Medulla oblongata (tissue), 1 donor: ENCODE data around the gene TRAPPC11.
A peak's percentile ranks its signal among the peaks of the same experiment; 100 is the strongest.

Experiments
- DNase-seq: peaks from one replicate; pipeline ENCODE4 v3.0.0-alpha.2; 2015; ENCODE audit errors: extremely low spot score

The TRAPPC11 gene

DNA sequence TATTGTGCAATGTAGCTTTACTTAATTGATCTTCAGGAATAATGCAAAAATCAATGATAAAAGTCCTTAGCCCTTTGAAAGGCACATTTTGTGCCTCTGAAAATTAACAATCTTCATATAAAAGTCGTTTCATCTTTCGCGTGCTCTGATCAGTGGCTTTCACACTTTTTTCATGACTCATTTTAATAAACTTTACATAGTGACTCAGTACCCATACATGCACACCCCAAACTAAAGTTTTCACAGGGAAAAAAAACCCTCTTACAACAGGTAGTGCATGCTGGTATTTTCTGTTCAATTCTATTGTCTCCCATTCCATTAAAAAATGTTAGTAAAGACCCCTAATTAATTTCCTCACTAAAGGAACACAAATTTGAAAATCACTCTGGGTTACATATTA is 21.6 kb upstream of the TRAPPC11 start:
- DNase-seq: no peak

DNA sequence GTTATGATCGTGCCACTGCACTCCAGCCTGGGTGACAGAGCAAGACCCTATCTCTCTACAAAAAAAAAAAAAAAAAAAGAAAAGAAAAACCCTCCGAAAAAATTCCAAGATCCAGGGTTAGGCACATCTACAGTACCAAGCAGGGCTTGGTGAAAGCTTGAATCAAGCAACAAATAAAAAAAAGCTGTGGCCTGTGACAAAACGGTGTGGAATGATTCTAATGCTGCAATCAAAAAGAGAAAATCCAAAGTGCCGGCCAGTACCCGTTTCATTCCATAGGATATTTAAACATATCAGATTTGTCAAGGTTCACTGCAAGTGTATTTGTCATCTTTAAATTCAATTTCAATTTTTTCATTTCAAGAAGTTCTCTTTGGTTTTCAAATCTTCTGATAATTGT is 20.7 kb upstream of the TRAPPC11 start:
- DNase-seq: no peak

DNA sequence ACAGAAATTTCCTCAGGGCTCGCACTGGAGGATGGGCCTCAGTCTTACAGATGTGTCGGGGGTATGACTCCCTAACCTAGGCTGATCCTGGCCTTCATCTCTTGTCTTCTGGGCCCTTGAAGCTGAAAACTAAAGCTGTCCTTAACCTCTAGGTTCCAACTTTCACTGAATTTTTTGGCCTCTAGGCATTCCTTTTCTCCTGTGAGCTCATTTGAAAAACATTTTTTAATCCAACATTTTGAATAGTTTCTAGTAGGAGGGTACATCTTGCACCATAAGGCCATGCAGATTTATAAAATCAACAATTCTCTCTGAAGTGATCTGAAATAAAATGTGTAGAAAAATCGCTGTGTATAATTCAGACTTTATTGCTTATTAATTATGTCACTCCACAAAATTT is 19.8 kb upstream of the TRAPPC11 start:
- no peak for DNase-seq

GRCh38 chr4:183645326-183645725 is 13.8 kb upstream of the TRAPPC11 start:
- DNase-seq: no peak

DNA sequence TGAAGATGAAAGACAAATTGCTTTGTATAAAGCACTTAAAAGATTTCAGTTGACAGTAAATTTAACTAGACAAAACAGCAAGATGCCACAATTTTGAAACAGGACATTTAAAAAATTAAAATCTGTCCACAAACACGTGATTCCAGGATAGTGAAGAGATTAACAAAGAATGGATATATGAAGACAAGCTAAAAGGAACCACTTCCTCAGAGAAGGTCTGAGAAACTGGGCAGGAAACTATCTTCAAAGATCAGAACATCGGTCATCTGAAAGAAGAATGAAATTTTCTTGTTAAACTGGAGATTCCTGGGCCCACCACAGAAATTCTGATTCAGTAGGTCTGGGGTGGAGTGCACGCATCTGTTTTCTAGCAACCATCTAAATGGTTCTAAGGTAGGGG is 1.5 kb upstream of the TRAPPC11 start:
- DNase-seq: no peak

GRCh38 chr4:183658362-183659028 is 598 bp upstream of the TRAPPC11 start:
- peak; percentile 18 for DNase-seq

- DNase-seq: no peak
Measured at GRCh38 chr4:183659872-183660242, 764 bp downstream of the TRAPPC11 start.

- no peak for DNase-seq
Measured at GRCh38 chr4:183666088-183666487, 7.0 kb downstream of the TRAPPC11 start.

GRCh38 chr4:183670251-183670650 is 11.2 kb downstream of the TRAPPC11 start:
- no peak for DNase-seq

DNA sequence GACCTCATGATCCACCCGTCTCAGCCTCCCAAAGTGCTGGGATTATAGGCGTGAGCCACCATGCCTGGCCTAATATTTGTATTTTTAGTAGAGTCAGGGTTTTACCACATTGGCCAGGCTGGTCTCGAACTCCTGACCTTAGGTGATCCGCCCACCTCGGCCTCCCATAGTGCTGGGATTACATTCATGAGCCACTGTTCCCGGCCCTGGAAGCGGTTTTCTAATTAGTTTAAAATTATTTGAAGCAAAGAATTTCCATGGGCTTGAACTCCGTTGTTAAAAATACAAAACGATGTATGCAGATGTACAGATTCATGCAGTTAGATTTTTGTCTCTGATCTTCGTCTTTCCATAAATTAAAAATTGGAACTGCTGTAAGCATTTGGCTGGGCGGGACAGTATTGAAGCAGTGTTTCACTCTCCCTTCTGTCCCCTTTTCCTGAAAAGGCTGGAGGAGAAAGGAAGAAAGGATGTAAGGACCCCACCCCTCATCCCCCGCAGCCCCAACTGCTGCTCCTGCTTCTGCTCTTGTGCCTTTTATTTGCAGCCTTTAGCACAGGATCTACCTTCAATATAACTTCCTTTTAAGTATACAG is 12.0 kb downstream of the TRAPPC11 start:
- no peak for DNase-seq

DNA sequence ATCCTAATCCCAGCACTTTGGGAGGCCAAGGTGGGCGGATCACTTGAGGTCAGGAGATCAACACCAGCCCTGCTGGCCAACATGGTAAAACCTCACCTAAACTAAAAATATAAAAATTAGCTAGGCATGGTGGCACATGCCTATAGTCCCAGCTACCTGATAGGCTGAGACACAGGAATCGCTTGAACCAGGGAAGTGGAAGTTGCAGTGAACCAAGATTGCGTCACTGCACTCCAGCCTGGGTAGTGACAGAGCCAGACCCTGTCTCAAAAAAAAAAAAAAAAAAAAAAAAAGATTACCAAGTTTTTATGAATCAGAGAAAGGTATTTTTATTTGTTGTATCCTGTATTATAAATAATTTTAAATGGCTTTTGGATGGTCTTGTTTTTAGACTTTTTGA is 15.1 kb downstream of the TRAPPC11 start:
- DNase-seq: no peak

- DNase-seq: no peak
Measured at GRCh38 chr4:183675625-183676024, 16.5 kb downstream of the TRAPPC11 start.

DNA sequence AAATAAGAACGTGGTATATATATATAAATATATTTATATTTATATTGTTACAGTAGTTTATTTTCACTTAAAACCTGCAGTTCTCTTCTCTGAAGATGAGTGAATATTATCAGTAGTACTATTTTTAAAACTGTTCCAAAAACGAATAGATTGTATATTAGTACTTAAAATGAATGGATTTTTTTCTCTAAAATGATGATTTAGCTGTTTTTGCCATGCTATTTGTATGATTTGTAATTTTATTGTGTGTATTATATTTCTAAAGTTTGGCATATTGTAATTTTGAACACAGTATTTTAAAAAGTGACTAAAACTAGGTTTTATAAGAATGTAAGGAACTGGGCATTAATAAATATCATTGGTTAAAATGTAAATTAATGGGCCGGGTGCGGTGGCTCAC is 22.0 kb downstream of the TRAPPC11 start:
- DNase-seq: no peak

- no peak for DNase-seq
Measured at GRCh38 chr4:183686461-183686860, 27.4 kb downstream of the TRAPPC11 start.

GRCh38 chr4:183688216-183688615 is 29.1 kb downstream of the TRAPPC11 start:
- DNase-seq: no peak

DNA sequence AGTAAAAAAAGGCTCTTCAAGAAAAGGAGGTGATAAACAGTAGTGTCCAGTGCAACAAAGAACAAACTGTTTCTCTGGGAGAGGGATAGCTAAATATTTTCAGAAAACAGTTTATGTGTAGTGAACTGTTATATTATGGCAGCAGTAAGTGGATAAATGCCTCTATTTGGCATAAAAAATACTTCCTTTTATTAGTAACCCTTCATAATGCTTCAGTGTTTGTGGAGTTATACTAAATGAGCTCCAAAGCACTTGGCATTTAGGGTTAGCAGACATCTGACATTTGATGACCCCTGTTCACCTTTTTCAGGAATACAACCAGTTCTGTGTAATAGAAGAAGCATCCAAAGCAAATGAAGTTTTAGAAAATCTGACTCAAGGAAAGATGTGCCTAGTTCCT is 31.9 kb downstream of the TRAPPC11 start:
- DNase-seq: no peak

DNA sequence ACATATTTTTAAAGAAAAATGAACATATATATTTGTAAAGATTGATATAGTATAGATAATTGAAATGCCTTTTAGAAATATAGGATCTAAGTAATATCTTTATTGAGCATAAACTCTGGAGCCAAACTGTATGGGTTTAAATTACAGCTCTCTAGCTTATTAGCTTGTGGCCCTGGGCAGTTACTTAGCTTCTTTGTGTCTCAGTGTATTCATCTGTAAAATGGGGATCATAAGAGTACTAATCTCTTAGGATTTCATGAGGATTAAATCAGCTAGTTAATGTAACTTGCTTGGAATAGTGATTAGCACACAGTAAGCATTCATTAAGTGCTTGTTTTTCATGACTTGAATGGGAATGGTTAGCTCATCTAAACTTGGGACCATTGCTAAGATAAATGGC is 32.8 kb downstream of the TRAPPC11 start:
- DNase-seq: no peak

DNA sequence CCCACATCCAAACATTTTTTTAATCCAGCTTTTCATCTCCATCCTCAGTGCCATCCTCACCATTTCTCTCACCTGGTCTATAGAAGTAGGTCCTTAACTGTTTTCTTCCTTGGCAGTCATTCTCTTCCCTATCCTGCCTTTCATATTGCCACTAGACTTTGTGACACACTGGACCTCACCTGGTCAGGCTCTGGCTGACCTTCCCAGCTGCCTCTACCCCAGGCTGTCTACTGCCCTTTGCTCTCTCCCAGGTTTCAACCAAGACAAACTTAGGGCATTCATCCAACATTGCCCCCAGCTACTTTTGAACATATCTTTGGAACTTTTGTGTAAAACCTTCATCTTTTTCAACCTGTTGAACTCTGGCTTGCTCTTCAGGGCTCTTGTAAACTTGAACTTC is 39.8 kb downstream of the TRAPPC11 start:
- DNase-seq: no peak

- no peak for DNase-seq
Measured at GRCh38 chr4:183700407-183700806, 41.3 kb downstream of the TRAPPC11 start.

GRCh38 chr4:183702492-183702891 is 43.4 kb downstream of the TRAPPC11 start:
- DNase-seq: no peak

DNA sequence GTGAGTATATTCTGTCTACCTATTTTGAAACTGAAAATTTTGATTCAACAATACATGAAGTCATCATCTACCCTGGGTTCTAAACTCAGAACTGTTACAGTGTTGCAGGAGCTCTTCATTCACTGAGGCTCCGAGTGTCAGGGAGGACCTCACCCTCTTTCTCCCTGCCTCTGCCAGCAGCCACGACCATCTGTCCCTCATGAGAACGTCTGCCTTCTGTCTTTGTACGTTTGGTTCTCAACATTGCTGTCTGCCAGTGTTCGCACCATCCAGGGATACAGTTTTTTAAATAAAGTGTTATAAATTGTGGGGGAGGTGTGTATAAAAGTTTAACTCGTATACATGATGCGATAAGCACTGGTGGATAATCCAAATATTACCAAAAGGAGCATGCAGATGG is 55.5 kb downstream of the TRAPPC11 start:
- DNase-seq: no peak

GRCh38 chr4:183716302-183716701 is 57.2 kb downstream of the TRAPPC11 start:
- no peak for DNase-seq

DNA sequence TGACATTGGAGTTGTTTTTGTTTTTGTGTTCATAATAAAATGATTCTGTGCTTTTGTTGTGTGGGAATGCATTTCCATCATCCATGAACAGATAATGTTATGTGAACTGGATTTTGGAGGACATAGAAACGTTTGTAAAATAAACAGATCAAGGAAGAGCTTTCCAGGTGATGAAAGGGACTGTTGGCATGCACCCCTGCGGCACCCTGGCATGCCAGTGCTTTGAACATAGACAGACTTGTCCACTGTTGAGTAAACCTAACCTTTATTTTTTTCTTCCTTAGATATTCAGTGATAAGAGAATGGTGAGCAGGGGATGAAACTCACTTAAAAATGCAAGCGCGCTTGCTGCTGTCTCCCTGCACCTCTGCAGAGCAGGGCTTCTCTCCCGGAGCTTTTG is 59.8 kb downstream of the TRAPPC11 start:
- no peak for DNase-seq
